Measurements from ENCODE around the gene MRPS21. TPM values are rescaled to one million over a fixed set of nuclear protein-coding genes. Genes with fewer than 3 reads are reported as not detected.

The MRPS21 gene
- total and polyA plus RNA-seq, 9 of the 15 experiments (the other 6 are each of a cell fraction or from before 2014, with no cell fraction given) = 119 to 407 (median 149) TPM

DNA sequence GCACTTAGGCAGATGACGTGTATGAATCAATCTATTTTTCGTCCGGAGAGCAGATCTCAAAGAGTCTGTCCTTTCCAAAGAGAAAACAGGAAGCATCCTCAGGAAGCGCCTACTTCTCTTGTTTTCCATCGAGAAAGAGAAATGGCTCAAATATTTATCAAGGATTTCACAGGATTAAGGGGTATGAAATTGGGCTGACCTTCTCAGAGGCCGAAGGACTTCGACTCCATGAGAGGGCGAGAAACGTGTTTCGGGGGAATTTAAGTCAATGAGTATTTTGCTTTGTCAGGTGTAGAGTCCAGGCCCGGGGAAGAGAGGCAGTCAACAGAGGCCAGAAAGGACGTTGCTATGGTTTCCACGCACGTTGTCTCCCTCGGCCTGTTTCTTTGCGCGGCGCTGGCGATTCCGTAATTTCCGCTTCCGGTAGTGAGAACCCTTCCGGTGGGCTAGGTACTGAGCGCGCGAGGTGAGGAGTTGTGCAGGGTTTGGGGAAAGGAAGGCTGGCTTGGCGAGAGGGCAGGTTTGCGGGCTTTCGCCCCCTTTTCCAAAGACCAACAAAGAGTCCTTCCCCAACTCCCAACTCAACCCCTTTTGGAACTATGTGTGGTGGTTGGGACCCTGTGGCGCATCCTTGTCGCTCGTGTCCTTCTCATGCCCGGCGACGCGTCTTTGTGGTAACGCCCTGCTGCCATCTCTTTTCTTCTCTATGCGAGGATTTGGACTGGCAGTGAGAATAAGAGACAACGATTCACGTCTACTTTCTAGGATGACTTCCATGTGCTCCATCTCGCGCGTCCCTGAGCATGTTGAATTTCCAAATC is at the start of gene MRPS21 (continued):
- TF ChIP-seq, protein P1, sequence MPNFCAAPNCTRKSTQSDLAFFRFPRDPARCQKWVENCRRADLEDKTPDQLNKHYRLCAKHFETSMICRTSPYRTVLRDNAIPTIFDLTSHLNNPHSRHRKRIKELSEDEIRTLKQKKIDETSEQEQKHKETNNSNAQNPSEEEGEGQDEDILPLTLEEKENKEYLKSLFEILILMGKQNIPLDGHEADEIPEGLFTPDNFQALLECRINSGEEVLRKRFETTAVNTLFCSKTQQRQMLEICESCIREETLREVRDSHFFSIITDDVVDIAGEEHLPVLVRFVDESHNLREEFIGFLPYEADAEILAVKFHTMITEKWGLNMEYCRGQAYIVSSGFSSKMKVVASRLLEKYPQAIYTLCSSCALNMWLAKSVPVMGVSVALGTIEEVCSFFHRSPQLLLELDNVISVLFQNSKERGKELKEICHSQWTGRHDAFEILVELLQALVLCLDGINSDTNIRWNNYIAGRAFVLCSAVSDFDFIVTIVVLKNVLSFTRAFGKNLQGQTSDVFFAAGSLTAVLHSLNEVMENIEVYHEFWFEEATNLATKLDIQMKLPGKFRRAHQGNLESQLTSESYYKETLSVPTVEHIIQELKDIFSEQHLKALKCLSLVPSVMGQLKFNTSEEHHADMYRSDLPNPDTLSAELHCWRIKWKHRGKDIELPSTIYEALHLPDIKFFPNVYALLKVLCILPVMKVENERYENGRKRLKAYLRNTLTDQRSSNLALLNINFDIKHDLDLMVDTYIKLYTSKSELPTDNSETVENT (CRISPR knock-in tag; IDR thresholded peaks at IDR 0.05) = peak; percentile 57; the same call in 1 of the 2 replicates
- peak; percentile 37; the same call in 1 of the 2 replicates for TF ChIP-seq TOE1 (IDR thresholded peaks at IDR 0.05; ENCODE audit: borderline replicate concordance)
- TF ChIP-seq TOE1 (CRISPR knock-in tag; IDR thresholded peaks at IDR 0.05; ENCODE audit: borderline replicate concordance, low read depth) = no peak
- TF ChIP-seq TRIM28 (IDR thresholded peaks at IDR 0.05) = no peak; the same call in 1 of the 2 replicates
- TF ChIP-seq, protein P2, sequence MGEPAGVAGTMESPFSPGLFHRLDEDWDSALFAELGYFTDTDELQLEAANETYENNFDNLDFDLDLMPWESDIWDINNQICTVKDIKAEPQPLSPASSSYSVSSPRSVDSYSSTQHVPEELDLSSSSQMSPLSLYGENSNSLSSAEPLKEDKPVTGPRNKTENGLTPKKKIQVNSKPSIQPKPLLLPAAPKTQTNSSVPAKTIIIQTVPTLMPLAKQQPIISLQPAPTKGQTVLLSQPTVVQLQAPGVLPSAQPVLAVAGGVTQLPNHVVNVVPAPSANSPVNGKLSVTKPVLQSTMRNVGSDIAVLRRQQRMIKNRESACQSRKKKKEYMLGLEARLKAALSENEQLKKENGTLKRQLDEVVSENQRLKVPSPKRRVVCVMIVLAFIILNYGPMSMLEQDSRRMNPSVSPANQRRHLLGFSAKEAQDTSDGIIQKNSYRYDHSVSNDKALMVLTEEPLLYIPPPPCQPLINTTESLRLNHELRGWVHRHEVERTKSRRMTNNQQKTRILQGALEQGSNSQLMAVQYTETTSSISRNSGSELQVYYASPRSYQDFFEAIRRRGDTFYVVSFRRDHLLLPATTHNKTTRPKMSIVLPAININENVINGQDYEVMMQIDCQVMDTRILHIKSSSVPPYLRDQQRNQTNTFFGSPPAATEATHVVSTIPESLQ (CRISPR knock-in tag; IDR thresholded peaks at IDR 0.05) = no peak
- no peak for TF ChIP-seq TARDBP (IDR thresholded peaks at IDR 0.05)
- TF ChIP-seq, protein P3, sequence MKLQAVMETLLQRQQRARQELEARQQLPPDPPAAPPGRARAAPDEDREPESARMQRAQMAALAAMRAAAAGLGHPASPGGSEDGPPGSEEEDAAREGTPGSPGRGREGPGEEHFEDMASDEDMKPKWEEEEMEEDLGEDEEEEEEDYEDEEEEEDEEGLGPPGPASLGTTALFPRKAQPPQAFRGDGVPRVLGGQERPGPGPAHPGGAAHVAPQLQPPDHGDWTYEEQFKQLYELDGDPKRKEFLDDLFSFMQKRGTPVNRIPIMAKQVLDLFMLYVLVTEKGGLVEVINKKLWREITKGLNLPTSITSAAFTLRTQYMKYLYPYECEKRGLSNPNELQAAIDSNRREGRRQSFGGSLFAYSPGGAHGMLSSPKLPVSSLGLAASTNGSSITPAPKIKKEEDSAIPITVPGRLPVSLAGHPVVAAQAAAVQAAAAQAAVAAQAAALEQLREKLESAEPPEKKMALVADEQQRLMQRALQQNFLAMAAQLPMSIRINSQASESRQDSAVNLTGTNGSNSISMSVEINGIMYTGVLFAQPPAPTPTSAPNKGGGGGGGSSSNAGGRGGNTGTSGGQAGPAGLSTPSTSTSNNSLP (IDR thresholded peaks at IDR 0.05; ENCODE audit: borderline replicate concordance, low read depth, low read length) = no peak
- TF ChIP-seq DNMT1 (IDR thresholded peaks at IDR 0.05) = no peak
- no peak for TF ChIP-seq U2AF1 (optimal IDR thresholded peaks at IDR 0.05; ENCODE audit: low read depth, low read length)

Measured in K562 (cell line).